IMR-90 (cell line): ENCODE results near the gene FGF4. TPM values are rescaled to one million over a fixed set of nuclear protein-coding genes. Genes with fewer than 3 reads are reported as not detected.

Source experiments
- ATAC-seq: fragments of 200-7000 bp; cut with Tn5 transposase; 2 replicates; pipeline ENCODE4 v1.9.1; 2020; ENCODE audit warnings: low read depth, mild to moderate bottlenecking, moderate library complexity
- BruUV-seq: library from RNA; stranded (reverse); fragments of 400-500 nt; replicated peaks from 2 replicates; lab custom pipeline; 2021; lab: Mats Ljungman, UMichigan
- CTCF ChIA-PET: fragments of 300-600 bp; formaldehyde crosslinking; extraction: SDS; loops from one replicate; lab custom pipeline; 2021; ENCODE audit warnings: antibody characterized with exemption; lab: Yijun Ruan, JAX
- POLR2A ChIA-PET: fragments of 300-600 bp; sonication (Branson Sonifier 250); formaldehyde crosslinking; loops from one replicate; lab custom pipeline; 2022; ENCODE audit warnings: antibody characterized with exemption; ENCODE audit not compliant: unreplicated experiment; lab: Charles Lee
- DNase-seq: peaks from one replicate; pipeline ENCODE4 v3.0.0; 2013
- H2AFZ ChIP-seq: replicated peaks from 2 replicates; pipeline ENCODE3; 2013; ENCODE audit warnings: low read length, mild to moderate bottlenecking; ENCODE audit not compliant: poor library complexity
- H2AK5ac ChIP-seq: 2 replicates; pipeline ENCODE4 v1.6.1; 2013; ENCODE audit warnings: low read depth, low read length, inconsistent platforms
- H2AK9ac ChIP-seq: replicated peaks from 2 replicates; pipeline ENCODE3; 2013; ENCODE audit warnings: mild to moderate bottlenecking, low read depth, low read length, moderate library complexity; ENCODE audit not compliant: poor library complexity
- H2BK120ac ChIP-seq: 2 replicates; pipeline ENCODE4 v1.6.1; 2013; ENCODE audit warnings: low read depth, low read length, inconsistent platforms
- H2BK15ac ChIP-seq: 3 replicates; pipeline ENCODE4 v1.6.1; 2013; ENCODE audit warnings: low read depth, low read length, inconsistent platforms
- H2BK20ac ChIP-seq: 2 replicates; pipeline ENCODE4 v1.6.1; 2013; ENCODE audit warnings: low read depth, mild to moderate bottlenecking, inconsistent platforms, low read length, moderate library complexity
- H2BK5ac ChIP-seq: 2 replicates; pipeline ENCODE4 v1.6.1; 2013; ENCODE audit warnings: mild to moderate bottlenecking, low read depth, low read length, inconsistent platforms; ENCODE audit not compliant: poor library complexity, severe bottlenecking
- H3K14ac ChIP-seq: replicated peaks from 2 replicates; pipeline ENCODE4 v1.6.1; 2013; ENCODE audit warnings: low read depth, low read length, inconsistent platforms
- H3K18ac ChIP-seq: 2 replicates; pipeline ENCODE4 v1.6.1; 2013; ENCODE audit warnings: low read depth, low read length, control low read depth
- H3K23ac ChIP-seq: 2 replicates; pipeline ENCODE4 v1.6.1; 2013; ENCODE audit warnings: low read depth, low read length, inconsistent platforms
- H3K27ac ChIP-seq: 2 replicates; pipeline ENCODE4 v1.5.1; 2013; ENCODE audit warnings: mild to moderate bottlenecking, control low read depth, low read length; ENCODE audit not compliant: insufficient read depth
- H3K27me3 ChIP-seq: 2 replicates; pipeline ENCODE4 v1.6.1; 2013; ENCODE audit warnings: low read length; ENCODE audit not compliant: control insufficient read depth, insufficient read depth
- H3K36me3 ChIP-seq: 2 replicates; pipeline ENCODE4 v1.6.1; 2013; ENCODE audit warnings: low read length, mixed read lengths; ENCODE audit not compliant: control insufficient read depth, insufficient read depth
- H3K4ac ChIP-seq: 2 replicates; pipeline ENCODE4 v1.6.1; 2013; ENCODE audit warnings: low read depth, low read length, inconsistent platforms
- H3K4me1 ChIP-seq: 2 replicates; pipeline ENCODE4 v1.6.1; 2013; ENCODE audit warnings: low read length, mixed read lengths; ENCODE audit not compliant: control insufficient read depth, insufficient read depth
- H3K4me2 ChIP-seq: 2 replicates; pipeline ENCODE4 v1.6.1; 2013; ENCODE audit warnings: low read depth, mild to moderate bottlenecking, control low read depth, low read length, moderate library complexity
- H3K4me3 ChIP-seq: 2 replicates; pipeline ENCODE4 v1.5.1; 2013; ENCODE audit warnings: low read depth, mild to moderate bottlenecking, control low read depth, low read length, moderate library complexity; ENCODE audit not compliant: insufficient read depth
- H3K56ac ChIP-seq: 2 replicates; pipeline ENCODE4 v1.6.1; 2013; ENCODE audit warnings: low read length, inconsistent platforms; ENCODE audit not compliant: insufficient read depth; ENCODE audit errors: extremely low read depth
- H3K79me1 ChIP-seq, 2 experiments: 2 replicates each; pipeline ENCODE4 v1.6.1; 2013; ENCODE audit warnings: low read length in 2 of 2, inconsistent platforms in 1 of 2, low read depth in 1 of 2
- H3K9ac ChIP-seq: 2 replicates; pipeline ENCODE4 v1.6.1; 2013; ENCODE audit warnings: low read depth, low read length, control low read depth
- H3K9me1 ChIP-seq: 2 replicates; pipeline ENCODE4 v1.6.1; 2013; ENCODE audit warnings: low read length, inconsistent platforms; ENCODE audit not compliant: insufficient read depth
- H3K9me3 ChIP-seq: 2 replicates; pipeline ENCODE4 v1.6.1; 2013; ENCODE audit warnings: low read length; ENCODE audit not compliant: control insufficient read depth, insufficient read depth
- H4K20me1 ChIP-seq: 2 replicates; pipeline ENCODE4 v1.6.1; 2013; ENCODE audit warnings: low read length, inconsistent platforms; ENCODE audit not compliant: insufficient read depth
- H4K5ac ChIP-seq: 2 replicates; pipeline ENCODE4 v1.6.1; 2013; ENCODE audit warnings: mild to moderate bottlenecking, low read depth, low read length, control low read depth
- H4K8ac ChIP-seq, 2 experiments: 2 replicates each; pipeline ENCODE4 v1.6.1; 2013; ENCODE audit warnings: low read depth in 2 of 2, low read length in 2 of 2, control low read depth in 1 of 2, inconsistent platforms in 1 of 2
- H4K91ac ChIP-seq: 2 replicates; pipeline ENCODE4 v1.6.1; 2013; ENCODE audit warnings: low read depth, low read length, inconsistent platforms; ENCODE audit not compliant: insufficient read depth
- BHLHE40 ChIP-seq: fragments of 150-350 bp; IDR thresholded peaks from 2 replicates; pipeline ENCODE4 v1.6.1; 2016; ENCODE audit warnings: mild to moderate bottlenecking, low read depth, low read length
- CEBPB ChIP-seq: IDR thresholded peaks from 2 replicates; pipeline ENCODE4 v1.6.1; 2012; ENCODE audit warnings: low read depth, low read length, improper control_type of control experiment
- FOS ChIP-seq: fragments of 150-350 bp; IDR thresholded peaks from 2 replicates; pipeline ENCODE4 v1.6.1; 2016; ENCODE audit warnings: low read depth, low read length
- MAFK ChIP-seq: IDR thresholded peaks from 2 replicates; pipeline ENCODE4 v1.6.1; 2012; ENCODE audit warnings: low read depth, low read length, improper control_type of control experiment
- MAZ ChIP-seq: IDR thresholded peaks from 2 replicates; pipeline ENCODE4 v1.6.1; 2012; ENCODE audit warnings: low read depth, mild to moderate bottlenecking, low read length, improper control_type of control experiment, moderate library complexity, borderline replicate concordance
- POLR2A ChIP-seq: IDR thresholded peaks from 2 replicates; pipeline ENCODE4 v1.6.1; 2012; ENCODE audit warnings: mild to moderate bottlenecking, low read depth, low read length
- RAD21 ChIP-seq: IDR thresholded peaks from 2 replicates; pipeline ENCODE4 v1.6.1; 2012; ENCODE audit warnings: low read length, improper control_type of control experiment
- RCOR1 ChIP-seq: IDR thresholded peaks from 2 replicates; pipeline ENCODE4 v1.6.1; 2012; ENCODE audit warnings: mild to moderate bottlenecking, low read length, improper control_type of control experiment; ENCODE audit not compliant: insufficient replicate concordance
- RFX5 ChIP-seq: IDR thresholded peaks from 2 replicates; pipeline ENCODE4 v1.8.0; 2012; ENCODE audit warnings: low read depth, mild to moderate bottlenecking, low read length, moderate library complexity
- SMC3 ChIP-seq: fragments of 150-350 bp; IDR thresholded peaks from 2 replicates; pipeline ENCODE4 v1.6.1; 2016; ENCODE audit warnings: low read depth, mild to moderate bottlenecking, antibody characterized with exemption, low read length, moderate library complexity
- WGBS, 2 experiments: methylation state at CpG; one replicate each; pipeline versions ENCODE4 v1.1.5 to v1.1.7; 2013; ENCODE audit warnings: missing lambda C conversion rate in 2 of 2; ENCODE audit not compliant: insufficient read length in 1 of 2; ENCODE audit errors: extremely low coverage in 2 of 2; 5-methylcytosine and 5-hydroxymethylcytosine counted together
- dilution Hi-C: fragments of 300-500 bp; cut with HindIII; formaldehyde crosslinking; loops from one replicate; pipeline ENCODE4 v1.14.3; 2018; ENCODE audit warnings: low sequenced_read_pairs; ENCODE audit not compliant: unreplicated experiment
- in situ Hi-C: fragments of 300-500 bp; cut with MboI; formaldehyde crosslinking; loops from 3 replicates; pipeline ENCODE4 v1.14.3; 2019; ENCODE audit warnings: low sequenced_read_pairs, inconsistent platforms, mixed read lengths
- intact Hi-C: fragments of 100-400 bp; cut with micrococcal nuclease; formaldehyde crosslinking; loops from 2 replicates; pipeline ENCODE4 v1.10.0; 2022
- polyA plus RNA-seq, 3 experiments: library from polyadenylated mRNA; depleted of rRNA; stranded (reverse); fragments of >200 nt; gene quantifications; 2 replicates each; pipeline ENCODE4 v1.2.3, GENCODE V29; 2012; ENCODE audit warnings: low replicate concordance in 1 of 3
- total RNA-seq: library from RNA; depleted of rRNA; stranded (reverse); fragments of >200 nt; gene quantifications from 2 replicates; pipeline ENCODE4 v1.2.3, GENCODE V29; 2012
- TF ChIP-seq, protein P1 (sequence below): fragments of 150-350 bp; IDR thresholded peaks from 2 replicates; pipeline ENCODE4 v1.6.1; 2017; ENCODE audit warnings: mild to moderate bottlenecking, antibody characterized with exemption, low read length, low read depth

Gene FGF4
- total and polyA plus RNA-seq, 2 of the 4 experiments (the other 2 are of a cell fraction), result not detected

DNA sequence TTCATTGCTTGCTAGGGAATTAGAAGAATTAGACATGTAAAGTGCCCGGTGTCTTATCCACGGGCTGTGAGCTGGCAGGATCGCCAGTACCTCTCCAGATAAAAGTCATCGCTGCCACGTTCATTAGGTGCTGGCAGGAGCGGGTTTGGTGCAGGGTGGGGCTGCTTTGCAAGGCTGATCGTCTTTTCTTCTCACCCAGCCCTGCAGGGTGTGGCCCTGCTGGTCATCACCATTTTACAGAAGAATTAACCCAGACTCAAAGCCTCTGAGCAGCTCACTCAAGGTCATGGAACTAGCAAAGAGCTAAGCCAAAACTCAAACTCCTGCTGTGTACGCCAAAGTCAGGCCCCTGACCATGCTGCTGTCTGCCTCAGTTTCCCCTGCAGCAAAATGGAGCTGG lies 6.1 kb upstream of the FGF4 start:
- intact Hi-C loops (no loop called here), dilution Hi-C loops (no loop called here), in situ Hi-C loops (no loop called here)
- no peak overlapping the region for H2BK5ac ChIP-seq
- ChIA-PET POLR2A (no interaction called here), CTCF (no interaction called here)
- no peak overlapping the region for H3K4me2 ChIP-seq
- H3K56ac ChIP-seq, result no peak overlapping the region
- H3K36me3 ChIP-seq, result no peaks in the 10 kb centered on the region
- DNase-seq (no peak), ATAC-seq (no peak)
- no peak overlapping the region for H3K14ac ChIP-seq
- no peak overlapping the region for H2AK9ac ChIP-seq
- H3K18ac ChIP-seq, result no peak overlapping the region
- no peaks in the 10 kb centered on the region for H3K79me1 ChIP-seq
- no peak overlapping the region for H2AK5ac ChIP-seq
- H3K4me3 ChIP-seq, result no peak overlapping the region
- no peak overlapping the region for H3K4ac ChIP-seq
- WGBS, 2 experiments, result 65% methylated on average over 6 of the region's 8 CpGs; no CpG with 5 or more reads in 1 of the 2 experiments
- no peak overlapping the region for H2AFZ ChIP-seq
- H2BK120ac ChIP-seq, result no peak overlapping the region
- H3K27me3 ChIP-seq, result peaks cover 57% of the 10 kb centered on the region
- no peaks in the 10 kb centered on the region for H3K9me1 ChIP-seq
- H4K5ac ChIP-seq, result no peak overlapping the region
- H2BK15ac ChIP-seq, result no peak overlapping the region
- H3K4me1 ChIP-seq, result no peaks in the 10 kb centered on the region
- no peak overlapping the region for H3K27ac ChIP-seq
- H3K9me3 ChIP-seq, result no peaks in the 10 kb centered on the region
- TF ChIP-seq BHLHE40, result no peak
- no peak for TF ChIP-seq SMC3
- no peak for TF ChIP-seq RCOR1
- no peak for TF ChIP-seq RFX5
- TF ChIP-seq MAFK, result no peak
- no peak for TF ChIP-seq POLR2A
- TF ChIP-seq, protein P1, sequence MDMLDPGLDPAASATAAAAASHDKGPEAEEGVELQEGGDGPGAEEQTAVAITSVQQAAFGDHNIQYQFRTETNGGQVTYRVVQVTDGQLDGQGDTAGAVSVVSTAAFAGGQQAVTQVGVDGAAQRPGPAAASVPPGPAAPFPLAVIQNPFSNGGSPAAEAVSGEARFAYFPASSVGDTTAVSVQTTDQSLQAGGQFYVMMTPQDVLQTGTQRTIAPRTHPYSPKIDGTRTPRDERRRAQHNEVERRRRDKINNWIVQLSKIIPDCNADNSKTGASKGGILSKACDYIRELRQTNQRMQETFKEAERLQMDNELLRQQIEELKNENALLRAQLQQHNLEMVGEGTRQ, result no peak
- TF ChIP-seq MAZ, result no peak
- TF ChIP-seq FOS, result no peak
- TF ChIP-seq RAD21, result no peak
- TF ChIP-seq CEBPB, result no peak
- H4K8ac ChIP-seq, result no peak overlapping the region
- no peak overlapping the region for H3K9ac ChIP-seq
- H3K23ac ChIP-seq, result no peak overlapping the region
- BruUV-seq, result no TSS peak
- no peak overlapping the region for H4K91ac ChIP-seq
- H2BK20ac ChIP-seq, result no peak overlapping the region
- H4K20me1 ChIP-seq, result no peaks in the 10 kb centered on the region
